COLO829 (cell line): ENCODE measurements around the gene CARMIL1.

ENCODE experiments used
- DNase-seq: peaks from one replicate; pipeline ENCODE4 v3.0.0; 2012; ENCODE audit warnings: low spot score

The CARMIL1 gene

DNA sequence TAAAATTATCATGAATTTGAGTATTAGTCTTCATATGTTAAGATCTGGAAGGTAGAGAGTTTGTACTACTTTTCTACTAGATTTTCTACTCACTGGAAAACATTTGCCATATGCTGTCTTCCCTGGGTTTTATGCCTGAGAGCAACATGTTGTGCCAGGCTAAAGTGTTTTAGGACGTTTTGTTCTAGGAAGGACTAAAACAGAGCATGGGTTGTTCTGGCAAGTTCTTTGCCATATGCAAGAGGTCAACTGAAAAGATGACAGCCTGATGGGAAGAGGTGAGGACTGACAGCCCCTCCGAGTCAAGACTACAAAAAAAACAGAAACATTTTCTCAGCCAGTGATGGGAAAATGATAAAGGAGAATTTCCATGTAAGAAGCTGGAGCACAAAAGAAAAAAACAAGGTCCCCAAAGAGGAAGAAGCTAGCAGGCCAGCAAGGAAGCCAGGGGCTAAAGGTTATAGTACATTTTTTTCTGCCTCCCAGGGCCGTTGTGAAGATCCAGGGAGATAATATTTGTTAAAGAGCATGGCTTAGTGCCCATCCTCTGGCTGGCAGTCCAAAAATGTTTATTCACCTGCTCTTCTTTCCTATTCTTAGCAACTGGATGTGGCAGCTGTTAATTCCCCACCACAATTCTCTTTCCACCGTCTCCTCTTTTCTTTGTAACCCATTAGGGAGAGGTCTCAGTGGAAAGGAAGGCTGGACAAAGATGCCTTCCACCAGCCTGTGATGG is 380.6 kb downstream of the CARMIL1 start:
- no peak for DNase-seq

DNA sequence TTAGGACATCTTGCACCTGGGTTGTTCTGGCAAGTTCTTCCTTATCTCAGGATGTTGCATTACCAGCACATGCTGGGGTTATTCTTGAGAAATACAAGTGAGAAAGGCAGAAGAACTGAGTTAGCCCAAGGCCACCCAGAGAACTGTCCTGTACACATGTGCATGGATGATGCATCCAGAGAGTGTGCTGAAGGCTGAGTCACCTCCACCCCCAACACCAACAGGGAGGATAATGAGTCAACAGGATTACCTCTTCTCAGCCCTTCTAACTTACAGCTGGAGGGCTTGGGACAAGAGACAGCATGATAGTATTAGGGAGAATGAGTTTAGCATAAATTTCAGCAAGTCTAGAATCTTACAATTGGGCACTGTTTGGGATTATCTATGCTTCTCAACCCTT is 381.3 kb downstream of the CARMIL1 start:
- DNase-seq = peak; percentile 81

DNA sequence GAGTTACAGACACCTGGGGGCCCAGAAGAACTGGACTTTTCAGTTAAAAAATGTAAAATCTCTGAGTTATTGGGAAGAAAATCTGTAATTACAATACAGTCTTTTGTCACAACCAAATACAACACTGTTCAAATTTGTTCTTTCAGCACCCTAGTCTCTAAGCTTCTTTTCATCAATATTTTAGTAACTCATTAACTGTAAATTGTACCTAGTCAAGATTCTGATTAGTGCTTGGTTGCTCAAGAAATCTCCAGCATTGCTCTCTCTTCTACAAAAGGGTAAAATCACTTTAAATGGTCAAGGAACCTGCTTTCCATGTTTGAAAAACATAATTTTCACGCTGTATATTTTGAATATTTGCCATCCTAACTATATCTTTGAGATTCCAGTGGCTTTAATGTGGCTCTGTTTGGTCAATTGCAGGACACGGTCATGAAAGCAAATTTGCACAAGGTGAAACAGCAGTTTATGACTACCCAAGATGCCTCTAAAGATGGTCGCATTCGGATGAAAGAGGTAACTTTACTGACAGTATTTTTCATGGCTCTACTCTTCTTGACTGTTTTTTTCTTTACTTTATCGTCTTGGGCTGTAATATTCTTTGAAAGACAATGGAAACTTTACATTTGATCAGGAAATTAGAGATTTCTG is 382.1 kb downstream of the CARMIL1 start:
- DNase-seq = no peak

DNA sequence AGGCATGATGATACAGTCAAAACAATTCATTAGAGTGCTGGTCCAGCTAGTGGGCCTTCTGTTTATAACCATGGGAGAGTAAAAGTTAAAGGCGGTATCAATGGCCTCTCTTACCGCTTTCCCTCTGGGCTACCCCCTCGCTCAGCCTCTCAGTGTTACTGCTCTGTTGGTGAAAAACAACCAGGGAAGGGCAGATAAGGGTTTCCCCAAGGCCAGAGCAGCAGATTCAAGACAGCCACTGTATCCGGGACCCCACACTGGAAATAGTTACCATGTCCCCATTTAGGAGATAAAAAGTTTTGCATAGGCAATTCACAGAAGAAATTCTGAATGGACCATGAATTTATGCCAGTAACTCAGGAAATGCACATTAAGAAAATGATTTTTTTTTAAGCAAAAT is 386.3 kb downstream of the CARMIL1 start:
- no peak for DNase-seq

DNA sequence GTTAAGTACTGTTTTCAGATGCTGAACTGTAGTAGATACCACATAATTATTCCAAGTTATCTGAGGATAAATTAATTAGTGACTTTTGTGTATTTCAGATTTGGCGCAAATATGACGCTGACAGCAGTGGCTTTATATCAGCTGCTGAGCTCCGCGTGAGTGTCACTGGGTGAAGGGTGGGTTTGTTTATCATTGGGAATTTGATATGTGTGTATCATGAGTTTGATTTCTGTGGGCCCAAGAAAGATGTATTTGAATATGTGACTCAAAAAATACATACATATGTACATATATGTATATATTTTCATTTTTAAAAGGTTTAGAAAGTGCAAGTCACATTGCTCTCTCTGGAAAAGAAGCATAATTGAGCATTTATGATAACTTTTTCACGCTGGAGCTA is 390.2 kb downstream of the CARMIL1 start:
- no peak for DNase-seq
